T-helper 2 cell treated with Interferon-gamma antibody and Interleukin-4, amounts not matched to agents 100 ng/mL and 5 ng/mL, for 36 hours (primary cell): ENCODE measurements around the gene TBX10. TPM values are rescaled to one million over a fixed set of nuclear protein-coding genes. Genes with fewer than 3 reads are reported as not detected.

Experiments used
- intact Hi-C: fragments of 100-400 bp; cut with micrococcal nuclease; formaldehyde crosslinking; loops from one replicate; pipeline ENCODE4 v1.15.1; 2023
- total RNA-seq: library from RNA; stranded (reverse); gene quantifications from 2 replicates; pipeline ENCODE4 v1.2.3, GENCODE V29; 2022

The TBX10 gene
- total RNA-seq, 1 donor from 2014 or later = not detected

DNA sequence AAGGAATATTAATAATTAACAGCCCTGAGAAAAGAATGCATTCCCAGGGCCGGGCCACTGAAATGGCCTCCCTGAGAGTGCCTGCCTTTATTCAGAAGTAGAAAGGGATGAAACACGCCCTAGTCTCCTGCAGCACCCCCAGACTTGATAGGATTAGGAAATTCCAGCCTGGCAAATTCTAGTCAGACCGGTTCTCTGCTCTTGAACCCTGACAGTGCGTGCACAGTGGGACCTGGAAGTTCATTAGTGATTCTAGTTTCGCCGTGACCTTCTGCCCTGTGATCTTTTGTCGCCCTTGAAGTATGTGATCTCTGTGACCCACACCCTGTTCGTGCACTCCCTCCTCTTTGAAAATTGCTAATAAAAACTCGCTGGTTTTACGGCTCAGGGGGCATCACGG, 58.1 kb downstream of the TBX10 start:
- intact Hi-C loops = no loop called here

Other genes with a start within 250 kb of the TBX10 start
- gene RAD9A, start 247.8 kb downstream of the TBX10 start, total RNA-seq = 44.8 and 51.7 TPM in 2 replicates
- 346 and 351 TPM in 2 replicates for gene PPP1CA, start 237.9 kb downstream of the TBX10 start, total RNA-seq
- gene TBC1D10C, start 235.7 kb downstream of the TBX10 start, total RNA-seq = 280 and 291 TPM in 2 replicates
- 0.14 and 0.86 TPM in 2 replicates for gene CARNS1, start 224.1 kb downstream of the TBX10 start, total RNA-seq
- 59.8 and 64.4 TPM in 2 replicates for gene RPS6KB2, start 211.3 kb downstream of the TBX10 start, total RNA-seq
- 308 and 324 TPM in 2 replicates for gene PTPRCAP, start 202.1 kb downstream of the TBX10 start, total RNA-seq
- 241 and 247 TPM in 2 replicates for gene CORO1B, start 196.3 kb downstream of the TBX10 start, total RNA-seq
- gene GPR152, start 187.0 kb downstream of the TBX10 start, total RNA-seq = not detected in 2 replicates
- 3.7 and 4.0 TPM in 2 replicates for gene CABP4, start 184.4 kb downstream of the TBX10 start, total RNA-seq
- 34.3 and 40.4 TPM in 2 replicates for gene TMEM134, start 170.5 kb downstream of the TBX10 start, total RNA-seq
- gene AIP, start 156.7 kb downstream of the TBX10 start, total RNA-seq = 150 and 157 TPM in 2 replicates
- gene PITPNM1, start 134.4 kb downstream of the TBX10 start, total RNA-seq = 80.2 and 91.6 TPM in 2 replicates
- gene CDK2AP2, start 131.6 kb downstream of the TBX10 start, total RNA-seq = 159 and 166 TPM in 2 replicates
- gene CABP2, start 116.3 kb downstream of the TBX10 start, total RNA-seq = not detected in 2 replicates
- gene GSTP1, start 56.0 kb downstream of the TBX10 start, total RNA-seq = 278 and 289 TPM in 2 replicates
- 219 TPM in 2 replicates for gene NDUFV1, start 32.8 kb downstream of the TBX10 start, total RNA-seq
- 9.8 and 11.5 TPM in 2 replicates for gene NUDT8, start 9.8 kb downstream of the TBX10 start, total RNA-seq
- gene ACY3, start 11.0 kb upstream of the TBX10 start, total RNA-seq = 0.68 and 0.80 TPM in 2 replicates
- not detected in 2 replicates for gene ALDH3B2, start 34.9 kb upstream of the TBX10 start, total RNA-seq